Natural killer cell (primary cell): ENCODE results near the gene PDGFC. TPM values are rescaled to one million over a fixed set of nuclear protein-coding genes. Genes with fewer than 3 reads are reported as not detected.

Source experiments
- ATAC-seq, 3 donors: fragments of 150-1000 bp in 2 of 3; fragments of 200-7000 bp in 1 of 3; cut with Tn5 transposase; 1 replicate in 1 of 3; 2 replicates in 2 of 3; pipeline ENCODE4 v1.10.0; 2021; ENCODE audit warnings: mild to moderate bottlenecking in 2 of 3, moderate library complexity in 2 of 3
- DNase-seq, 2 donors: peaks; one replicate each; pipeline versions ENCODE4 v3.0.0 to v3.0.0-alpha.2; 2013 to 2021; ENCODE audit warnings: mixed read lengths in 1 of 2
- H3K27ac ChIP-seq: one replicate; pipeline ENCODE4 v1.5.1; 2013; ENCODE audit warnings: mild to moderate bottlenecking, low read length
- H3K27me3 ChIP-seq: one replicate; pipeline ENCODE4 v1.6.1; 2013; ENCODE audit warnings: low read length; ENCODE audit not compliant: control insufficient read depth, insufficient read depth
- H3K36me3 ChIP-seq: one replicate; pipeline ENCODE4 v1.6.1; 2013; ENCODE audit warnings: low read length; ENCODE audit not compliant: control insufficient read depth, insufficient read depth
- H3K4me1 ChIP-seq: one replicate; pipeline ENCODE4 v1.6.1; 2013; ENCODE audit warnings: low read length; ENCODE audit not compliant: control insufficient read depth, insufficient read depth
- H3K4me3 ChIP-seq: one replicate; pipeline ENCODE4 v1.5.1; 2013; ENCODE audit warnings: low read length
- H3K9me3 ChIP-seq: one replicate; pipeline ENCODE4 v1.6.1; 2013; ENCODE audit warnings: low read length; ENCODE audit not compliant: control insufficient read depth, insufficient read depth
- H3K27ac Mint-ChIP-seq, 2 donors: one replicate each; pipeline ENCODE4 v1.8.0; 2022; ENCODE audit warnings: mild to moderate bottlenecking in 2 of 2, mixed read lengths in 2 of 2, moderate library complexity in 1 of 2
- H3K27me3 Mint-ChIP-seq, 2 donors: one replicate each; pipeline ENCODE4 v1.8.0; 2022; ENCODE audit warnings: low read depth in 2 of 2, mixed read lengths in 2 of 2
- H3K36me3 Mint-ChIP-seq: one replicate; pipeline ENCODE4 v1.8.0; 2022; ENCODE audit warnings: mixed read lengths
- H3K4me1 Mint-ChIP-seq, 2 donors: one replicate each; pipeline ENCODE4 v1.8.0; 2022; ENCODE audit warnings: mixed read lengths in 2 of 2
- H3K4me3 Mint-ChIP-seq: one replicate; pipeline ENCODE4 v1.8.0; 2022; ENCODE audit warnings: mild to moderate bottlenecking, moderate library complexity, mixed read lengths
- H3K9me3 Mint-ChIP-seq, 2 donors: one replicate each; pipeline ENCODE4 v1.8.0; 2022; ENCODE audit warnings: mixed read lengths in 2 of 2
- CTCF ChIP-seq: fragments of 200-600 bp; IDR thresholded peaks from one replicate; pipeline ENCODE4 v1.8.0; 2022; ENCODE audit warnings: antibody characterized with exemption
- WGBS: methylation state at CpG from one replicate; pipeline ENCODE4 v1.1.7; 2013; ENCODE audit warnings: missing lambda C conversion rate; ENCODE audit not compliant: insufficient coverage; 5-methylcytosine and 5-hydroxymethylcytosine counted together
- intact Hi-C: fragments of 100-400 bp; cut with micrococcal nuclease; formaldehyde crosslinking; loops from one replicate; pipeline ENCODE4 v1.14.2; 2022
- total RNA-seq, 4 donors: library from RNA; stranded (reverse); fragments of 120-200 nt in 1 of 4; gene quantifications; one replicate each; pipeline versions ENCODE4 v1.2.3 to v1.2.4, GENCODE V29; 2013 to 2022

Gene PDGFC
- total RNA-seq, 3 donors from 2014 or later (not counting 1 experiment from before 2014, with no cell fraction given): 0.72 to 1.6 (median 0.90) TPM

GRCh38 chr4:156946516-156947424, 24.8 kb downstream of the PDGFC start:
- 64% methylated on average over 5 of the region's 5 CpGs for WGBS
- intact Hi-C loops: no loop called here
- no peak for TF ChIP-seq CTCF
- no peak overlapping the region for H3K4me3 ChIP-seq
- no peaks in the 10 kb centered on the region for H3K27me3 Mint-ChIP-seq
- H3K9me3 Mint-ChIP-seq: peaks cover 3 to 6% of the 10 kb centered on the region in 2 donors
- H3K4me1 ChIP-seq: no peaks in the 10 kb centered on the region
- ATAC-seq: peak in 1 of 3 donors; percentile 79
- H3K27me3 ChIP-seq: no peaks in the 10 kb centered on the region
- no peak overlapping the region for H3K27ac Mint-ChIP-seq
- DNase-seq: no peak
- no peak overlapping the region for H3K4me3 Mint-ChIP-seq
- no peak overlapping the region for H3K27ac ChIP-seq
- no peaks in the 10 kb centered on the region for H3K4me1 Mint-ChIP-seq
- H3K36me3 Mint-ChIP-seq: no peaks in the 10 kb centered on the region
- H3K9me3 ChIP-seq: no peaks in the 10 kb centered on the region
- no peaks in the 10 kb centered on the region for H3K36me3 ChIP-seq

- H3K27ac Mint-ChIP-seq: no peak overlapping the region
- Histone ChIP-seq H3K4me1 (no peaks in the 10 kb centered on the region), H3K27me3 (no peaks in the 10 kb centered on the region), H3K4me3 (no peak overlapping the region), H3K9me3 (no peaks in the 10 kb centered on the region), H3K36me3 (no peaks in the 10 kb centered on the region), H3K27ac (no peak overlapping the region)
- ATAC-seq (no peak), DNase-seq (no peak)
- H3K9me3 Mint-ChIP-seq: peaks cover 3 to 9% of the 10 kb centered on the region in 2 donors
- H3K4me1 Mint-ChIP-seq: no peaks in the 10 kb centered on the region
- no peak overlapping the region for H3K4me3 Mint-ChIP-seq
- H3K27me3 Mint-ChIP-seq: no peaks in the 10 kb centered on the region
- intact Hi-C loops: no loop called here
- WGBS: 74% methylated on average over 3 of the region's 3 CpGs
- no peaks in the 10 kb centered on the region for H3K36me3 Mint-ChIP-seq
- TF ChIP-seq CTCF: no peak
Observed at GRCh38 chr4:156945532-156945931, 26.1 kb downstream of the PDGFC start.

- H3K36me3 ChIP-seq: no peaks in the 10 kb centered on the region
- no peak for DNase-seq
- Mint-ChIP-seq H3K9me3 (peaks cover 3 to 7% of the 10 kb centered on the region in 2 donors), H3K27me3 (no peaks in the 10 kb centered on the region), H3K27ac (no peak overlapping the region), H3K36me3 (no peaks in the 10 kb centered on the region), H3K4me1 (no peaks in the 10 kb centered on the region), H3K4me3 (no peak overlapping the region)
- no peaks in the 10 kb centered on the region for H3K27me3 ChIP-seq
- no peak for ATAC-seq
- H3K27ac ChIP-seq: no peak overlapping the region
- intact Hi-C loops: no loop called here
- H3K4me1 ChIP-seq: no peaks in the 10 kb centered on the region
- WGBS: 89% methylated on average over 4 of the region's 4 CpGs
- no peak for TF ChIP-seq CTCF
- H3K9me3 ChIP-seq: no peaks in the 10 kb centered on the region
- H3K4me3 ChIP-seq: no peak overlapping the region
Observed at GRCh38 chr4:156942991-156943390, 28.6 kb downstream of the PDGFC start.
